Neuronal stem cell (in vitro differentiated cells): ENCODE data around the gene DCLK1.

Experiments used
- DNase-seq: peaks from one replicate; pipeline ENCODE4 v3.0.0-alpha.2; 2013; ENCODE audit warnings: low spot score
- H2AFZ ChIP-seq: one replicate; pipeline ENCODE4 v1.6.1; 2013; ENCODE audit warnings: mild to moderate bottlenecking, low read length, inconsistent platforms
- H2AK5ac ChIP-seq: 2 replicates; pipeline ENCODE4 v1.6.1; 2013; ENCODE audit warnings: low read depth, mild to moderate bottlenecking, inconsistent platforms, low read length, moderate library complexity, mixed read lengths
- H2BK120ac ChIP-seq: 2 replicates; pipeline ENCODE4 v1.6.1; 2013; ENCODE audit warnings: low read depth, mild to moderate bottlenecking, inconsistent platforms, low read length, moderate library complexity, mixed read lengths
- H2BK12ac ChIP-seq: one replicate; pipeline ENCODE4 v1.6.1; 2013; ENCODE audit warnings: low read length, inconsistent platforms
- H2BK15ac ChIP-seq: 2 replicates; pipeline ENCODE4 v1.6.1; 2013; ENCODE audit warnings: mild to moderate bottlenecking, low read length, inconsistent platforms, mixed read lengths
- H2BK5ac ChIP-seq: one replicate; pipeline ENCODE4 v1.6.1; 2013; ENCODE audit warnings: inconsistent platforms, mild to moderate bottlenecking, low read length, moderate library complexity
- H3K14ac ChIP-seq: one replicate; pipeline ENCODE4 v1.6.1; 2013; ENCODE audit warnings: low read length, inconsistent platforms
- H3K18ac ChIP-seq: 2 replicates; pipeline ENCODE4 v1.6.1; 2013; ENCODE audit warnings: low read length, inconsistent platforms
- H3K23ac ChIP-seq: 2 replicates; pipeline ENCODE4 v1.6.1; 2013; ENCODE audit warnings: low read depth, mild to moderate bottlenecking, mixed read lengths, low read length, inconsistent platforms; ENCODE audit not compliant: poor library complexity
- H3K27ac ChIP-seq: replicated peaks from 3 replicates; pipeline ENCODE4 v1.5.1; 2013; ENCODE audit warnings: low read length, inconsistent platforms
- H3K27me3 ChIP-seq, 3 experiments: 2 replicates each; pipeline ENCODE4 v1.6.1; 2013; ENCODE audit warnings: low read length in 3 of 3, mild to moderate bottlenecking in 2 of 3, inconsistent platforms in 1 of 3, low read depth in 1 of 3, mixed read lengths in 1 of 3, moderate library complexity in 1 of 3; ENCODE audit not compliant: control insufficient read depth in 3 of 3, insufficient read depth in 3 of 3
- H3K36me3 ChIP-seq, 2 donors: replicated peaks in 1 of 2; 2 replicates each; pipeline ENCODE4 v1.6.1; 2013; ENCODE audit warnings: low read length in 2 of 2; ENCODE audit not compliant: control insufficient read depth in 2 of 2, insufficient read depth in 2 of 2
- H3K4ac ChIP-seq: 2 replicates; pipeline ENCODE4 v1.6.1; 2013; ENCODE audit warnings: inconsistent platforms, mild to moderate bottlenecking, low read length, moderate library complexity
- H3K4me1 ChIP-seq, 2 donors: 1 replicate in 1 of 2; 2 replicates in 1 of 2; pipeline ENCODE4 v1.6.1; 2013; ENCODE audit warnings: low read length in 2 of 2, low read depth in 1 of 2; ENCODE audit not compliant: control insufficient read depth in 2 of 2, insufficient read depth in 1 of 2
- H3K4me2 ChIP-seq: one replicate; pipeline ENCODE4 v1.6.1; 2013; ENCODE audit warnings: mild to moderate bottlenecking, low read length, inconsistent platforms; ENCODE audit not compliant: insufficient read depth, poor library complexity, severe bottlenecking
- H3K4me3 ChIP-seq, 2 donors: 2 replicates each; pipeline ENCODE4 v1.5.1; 2013; ENCODE audit warnings: low read length in 2 of 2, mild to moderate bottlenecking in 2 of 2, inconsistent platforms in 1 of 2, moderate library complexity in 1 of 2
- H3K79me1 ChIP-seq: one replicate; pipeline ENCODE4 v1.6.1; 2013; ENCODE audit warnings: low read depth, mild to moderate bottlenecking, inconsistent platforms, low read length, moderate library complexity
- H3K9ac ChIP-seq: one replicate; pipeline ENCODE4 v1.6.1; 2013; ENCODE audit warnings: mild to moderate bottlenecking, low read depth, low read length, inconsistent platforms; ENCODE audit not compliant: poor library complexity
- H3K9me3 ChIP-seq, 2 donors: replicated peaks in 1 of 2; 2 replicates each; pipeline versions ENCODE3 to v1.6.1; 2013; ENCODE audit warnings: low read length in 2 of 2, mild to moderate bottlenecking in 2 of 2, inconsistent platforms in 1 of 2, low read depth in 1 of 2, mixed read lengths in 1 of 2, moderate library complexity in 1 of 2; ENCODE audit not compliant: control insufficient read depth in 2 of 2, insufficient read depth in 1 of 2
- H4K8ac ChIP-seq: one replicate; pipeline ENCODE4 v1.6.1; 2013; ENCODE audit warnings: low read depth, mild to moderate bottlenecking, inconsistent platforms, low read length, moderate library complexity
- H4K91ac ChIP-seq: one replicate; pipeline ENCODE4 v1.6.1; 2013; ENCODE audit warnings: low read length, low read depth, mild to moderate bottlenecking, inconsistent platforms; ENCODE audit not compliant: poor library complexity
- WGBS, 2 donors: extraction: QIAGEN DNeasy Blood & Tissue Kit; methylation state at CpG; one replicate each; pipeline ENCODE4 v1.1.7; 2013; ENCODE audit warnings: missing lambda C conversion rate in 2 of 2, mixed read lengths in 1 of 2; ENCODE audit not compliant: insufficient read length in 2 of 2, insufficient replicate concordance in 1 of 2; ENCODE audit errors: extremely low coverage in 2 of 2; 5-methylcytosine and 5-hydroxymethylcytosine counted together

The DCLK1 gene

GRCh38 chr13:35848336-35849255 lies 282.6 kb downstream of the DCLK1 start:
- no peak overlapping the region for H2BK120ac ChIP-seq
- WGBS, 2 donors = no CpG with 5 or more reads among the region's 3 CpGs
- H2BK5ac ChIP-seq = no peak overlapping the region

GRCh38 chr13:35843272-35843671 lies 287.9 kb downstream of the DCLK1 start:
- H2BK120ac ChIP-seq = no peak overlapping the region
- H2BK12ac ChIP-seq = no peak overlapping the region
- no peak overlapping the region for H4K91ac ChIP-seq
- no peaks in the 10 kb centered on the region for H3K27me3 ChIP-seq
- H3K14ac ChIP-seq = no peak overlapping the region
- H4K8ac ChIP-seq = no peak overlapping the region
- no peak overlapping the region for H3K4me2 ChIP-seq
- H2BK5ac ChIP-seq = no peak overlapping the region
- H3K4me1 ChIP-seq = peaks cover 0 to 3% of the 10 kb centered on the region in 2 donors
- H3K79me1 ChIP-seq = no peaks in the 10 kb centered on the region
- H3K9ac ChIP-seq = no peak overlapping the region
- H2AK5ac ChIP-seq = no peak overlapping the region
- H3K23ac ChIP-seq = no peak overlapping the region
- no peak overlapping the region for H2AFZ ChIP-seq
- no peaks in the 10 kb centered on the region for H3K36me3 ChIP-seq
- no peaks in the 10 kb centered on the region for H3K9me3 ChIP-seq
- H3K4me3 ChIP-seq = no peak overlapping the region
- no peak for DNase-seq
- no peak overlapping the region for H3K18ac ChIP-seq
- no peak overlapping the region for H3K27ac ChIP-seq
- no peak overlapping the region for H3K4ac ChIP-seq
- no peak overlapping the region for H2BK15ac ChIP-seq

More at GRCh38 chr13:35848336-35849255, 282.6 kb downstream of the DCLK1 start:
- H3K27me3 ChIP-seq = no peaks in the 10 kb centered on the region
- H3K27ac ChIP-seq = no peak overlapping the region
- H4K91ac ChIP-seq = no peak overlapping the region
- no peak overlapping the region for H2BK15ac ChIP-seq
- no peak overlapping the region for H2AK5ac ChIP-seq
- no peak overlapping the region for H3K4me2 ChIP-seq
- H3K4ac ChIP-seq = no peak overlapping the region
- no peak overlapping the region for H2BK12ac ChIP-seq
- no peak for DNase-seq
- H3K9ac ChIP-seq = no peak overlapping the region
- H2AFZ ChIP-seq = no peak overlapping the region
- peaks cover 0 to 9% of the 10 kb centered on the region in 2 donors for H3K4me1 ChIP-seq
- no peaks in the 10 kb centered on the region for H3K79me1 ChIP-seq
- no peaks in the 10 kb centered on the region for H3K36me3 ChIP-seq
- H3K23ac ChIP-seq = no peak overlapping the region
- H3K9me3 ChIP-seq = no peaks in the 10 kb centered on the region
- no peak overlapping the region for H3K14ac ChIP-seq
- H3K18ac ChIP-seq = no peak overlapping the region
- no peak overlapping the region for H4K8ac ChIP-seq
- no peak overlapping the region for H3K4me3 ChIP-seq

DNA sequence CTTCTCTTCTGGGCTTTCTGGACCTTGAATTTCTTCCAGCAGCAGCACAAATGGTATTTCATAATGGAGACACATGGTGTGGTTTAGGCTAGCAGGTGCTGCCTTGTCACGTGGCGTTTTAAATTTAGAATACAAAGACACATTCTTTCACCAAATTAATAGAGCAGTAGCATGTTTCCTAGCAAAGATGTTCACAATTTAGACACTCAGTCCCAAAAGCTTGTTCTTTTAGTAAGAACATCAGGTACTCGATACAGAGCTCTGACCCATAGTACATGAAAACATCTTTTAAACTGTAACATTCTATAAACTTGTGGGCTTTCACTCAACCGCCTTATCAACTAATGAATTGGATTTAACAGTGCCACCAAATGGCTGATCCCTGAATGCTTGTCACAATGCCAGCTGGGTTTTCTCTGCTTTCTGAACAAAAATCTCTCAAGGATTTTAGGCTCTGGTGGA lies 290.1 kb downstream of the DCLK1 start:
- DNase-seq = no peak
- Histone ChIP-seq H3K4ac (no peak overlapping the region), H3K4me1 (no peaks in the 10 kb centered on the region), H3K79me1 (no peaks in the 10 kb centered on the region), H4K91ac (no peak overlapping the region), H2BK120ac (no peak overlapping the region), H3K9ac (no peak overlapping the region), H3K27me3 (no peaks in the 10 kb centered on the region), H2AFZ (no peak overlapping the region), H4K8ac (no peak overlapping the region), H3K4me3 (no peak overlapping the region), H2AK5ac (no peak overlapping the region), H3K27ac (no peak overlapping the region), H2BK5ac (no peak overlapping the region), H3K9me3 (no peaks in the 10 kb centered on the region), H3K4me2 (no peak overlapping the region), H3K14ac (no peak overlapping the region), H3K18ac (no peak overlapping the region), H2BK15ac (no peak overlapping the region), H3K36me3 (no peaks in the 10 kb centered on the region), H3K23ac (no peak overlapping the region), H2BK12ac (no peak overlapping the region)
- no CpG with 5 or more reads among the region's 4 CpGs for WGBS, 2 donors

DNA sequence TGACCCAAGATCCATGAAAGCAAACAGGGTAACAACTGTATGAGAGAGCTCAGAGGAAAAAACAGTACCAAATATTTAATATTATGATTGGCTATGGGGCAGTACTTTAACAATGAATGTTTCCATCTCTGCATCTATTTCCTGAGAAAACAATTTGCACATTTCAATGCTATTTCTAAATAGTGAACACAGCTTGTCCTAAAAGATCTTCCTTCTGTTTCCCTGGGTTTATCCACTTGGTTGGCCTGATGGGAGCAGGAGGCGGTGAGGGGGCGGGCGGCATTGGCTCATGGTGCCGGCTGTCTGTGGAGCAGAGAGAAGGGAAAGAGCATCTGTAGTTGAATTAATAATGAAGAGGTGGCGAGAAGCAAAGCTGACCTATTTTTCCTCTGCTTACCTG lies 291.4 kb downstream of the DCLK1 start:
- Histone ChIP-seq H2BK5ac (no peak overlapping the region), H3K4me3 (no peak overlapping the region), H3K4me1 (no peaks in the 10 kb centered on the region), H2AK5ac (no peak overlapping the region), H3K4ac (no peak overlapping the region), H2BK12ac (no peak overlapping the region), H3K79me1 (no peaks in the 10 kb centered on the region), H4K8ac (no peak overlapping the region), H2BK120ac (no peak overlapping the region), H3K27ac (no peak overlapping the region), H3K23ac (no peak overlapping the region), H3K18ac (no peak overlapping the region), H3K9ac (no peak overlapping the region), H2AFZ (no peak overlapping the region), H2BK15ac (no peak overlapping the region), H3K14ac (no peak overlapping the region), H3K27me3 (no peaks in the 10 kb centered on the region), H3K4me2 (no peak overlapping the region), H3K9me3 (no peaks in the 10 kb centered on the region), H4K91ac (no peak overlapping the region), H3K36me3 (no peaks in the 10 kb centered on the region)
- no peak for DNase-seq
- WGBS, 2 donors = no CpG with 5 or more reads among the region's 5 CpGs
